Prostate gland (tissue), 2 donors: ENCODE measurements around the gene TSEN34.

Experiments used
- CTCF ChIP-seq, 4 experiments: fragments of 200-600 bp in 2 of 4; fragments of 450-650 bp in 2 of 4; sonication (generic) in 2 of 4; IDR thresholded peaks; 1 replicate in 3 of 4; 2 replicates in 1 of 4; pipeline ENCODE4 v1.5.1; 2016 to 2019; ENCODE audit warnings: antibody characterized with exemption in 4 of 4, mild to moderate bottlenecking in 2 of 4, moderate library complexity in 2 of 4
- POLR2A ChIP-seq: fragments of 450-650 bp; IDR thresholded peaks from one replicate; pipeline ENCODE4 v1.6.1; 2016; ENCODE audit warnings: antibody characterized with exemption, mild to moderate bottlenecking
- POLR2AphosphoS5 ChIP-seq: sonication (generic); formaldehyde crosslinking; IDR thresholded peaks from one replicate; pipeline ENCODE4 v1.6.1; 2017; ENCODE audit warnings: antibody characterized with exemption

GRCh38 chr19:54201980-54202379 is 10.9 kb downstream of the TSEN34 start:
- no peak for TF ChIP-seq CTCF (IDR thresholded peaks at IDR 0.05)
- TF ChIP-seq POLR2AphosphoS5, result no peak
- TF ChIP-seq POLR2A, result no peak
